Suprapubic skin (tissue), 4 donors: ENCODE results near the gene UBE2F. TPM values are rescaled to one million over a fixed set of nuclear protein-coding genes. Genes with fewer than 3 reads are reported as not detected.

Experiments used
- DNase-seq, 2 donors: peaks; one replicate each; pipeline ENCODE4 v3.0.0-alpha.2; 2019; ENCODE audit warnings: low spot score in 2 of 2
- H3K27ac ChIP-seq: fragments of 200-600 bp; sonication (generic); one replicate; pipeline ENCODE4 v1.5.1; 2019
- H3K27me3 ChIP-seq: fragments of 200-600 bp; sonication (generic); one replicate; pipeline ENCODE4 v1.5.1; 2019
- H3K36me3 ChIP-seq: fragments of 200-600 bp; sonication (generic); one replicate; pipeline ENCODE4 v1.5.1; 2019
- H3K4me1 ChIP-seq: fragments of 200-600 bp; sonication (generic); one replicate; pipeline ENCODE4 v1.5.1; 2019
- H3K4me3 ChIP-seq: fragments of 200-600 bp; sonication (generic); one replicate; pipeline ENCODE4 v1.5.1; 2019; ENCODE audit warnings: mild to moderate bottlenecking
- H3K9me3 ChIP-seq: fragments of 200-600 bp; sonication (generic); one replicate; pipeline ENCODE4 v1.5.1; 2019
- CTCF ChIP-seq, 2 donors: fragments of 200-600 bp in 1 of 2; fragments of 450-650 bp in 1 of 2; sonication (generic) in 1 of 2; IDR thresholded peaks; one replicate each; pipeline ENCODE4 v1.5.1; 2016 to 2019; ENCODE audit warnings: antibody characterized with exemption in 2 of 2, mild to moderate bottlenecking in 1 of 2, moderate library complexity in 1 of 2
- EP300 ChIP-seq: sonication (generic); formaldehyde crosslinking; IDR thresholded peaks from one replicate; pipeline ENCODE4 v1.6.1; 2017; ENCODE audit warnings: antibody characterized with exemption
- POLR2A ChIP-seq, 2 donors: fragments of 450-650 bp; IDR thresholded peaks; one replicate each; pipeline ENCODE4 v1.6.1; 2017; ENCODE audit warnings: antibody characterized with exemption in 2 of 2, mild to moderate bottlenecking in 2 of 2, moderate library complexity in 2 of 2
- POLR2AphosphoS5 ChIP-seq, 3 donors: sonication (generic); formaldehyde crosslinking; IDR thresholded peaks; one replicate each; pipeline ENCODE4 v1.6.1; 2017; ENCODE audit warnings: antibody characterized with exemption in 3 of 3
- WGBS: methylation state at CpG from one replicate; pipeline ENCODE4 v1.1.5; 2018; 5-methylcytosine and 5-hydroxymethylcytosine counted together
- total RNA-seq, 4 donors: library from RNA; depleted of rRNA; stranded (reverse); fragments of >200 nt; gene quantifications; one replicate each; pipeline ENCODE4 v1.1.0, GENCODE V29; 2016

UBE2F gene
- total RNA-seq, 4 donors from 2014 or later: 32.2 to 63.6 (median 39.7) TPM

- no peak for TF ChIP-seq EP300
- TF ChIP-seq CTCF (IDR thresholded peaks at IDR 0.05): no peak
- no peak for TF ChIP-seq POLR2AphosphoS5 (IDR thresholded peaks at IDR 0.05)
- TF ChIP-seq POLR2A (IDR thresholded peaks at IDR 0.05): no peak
- no peaks in the 10 kb centered on the region for H3K9me3 ChIP-seq
- no peak overlapping the region for H3K4me3 ChIP-seq
- WGBS: 76% methylated on average over 4 of the region's 4 CpGs
- no peaks in the 10 kb centered on the region for H3K36me3 ChIP-seq
- H3K4me1 ChIP-seq: peaks cover 20% of the 10 kb centered on the region
- no peak overlapping the region for H3K27ac ChIP-seq
- DNase-seq: no peak
- no peaks in the 10 kb centered on the region for H3K27me3 ChIP-seq
Measured at GRCh38 chr2:237927986-237928385, 38.8 kb upstream of the UBE2F start.

- WGBS: 89% methylated on average over 9 of the region's 9 CpGs
Measured at GRCh38 chr2:237929979-237930378, 36.8 kb upstream of the UBE2F start.

DNA sequence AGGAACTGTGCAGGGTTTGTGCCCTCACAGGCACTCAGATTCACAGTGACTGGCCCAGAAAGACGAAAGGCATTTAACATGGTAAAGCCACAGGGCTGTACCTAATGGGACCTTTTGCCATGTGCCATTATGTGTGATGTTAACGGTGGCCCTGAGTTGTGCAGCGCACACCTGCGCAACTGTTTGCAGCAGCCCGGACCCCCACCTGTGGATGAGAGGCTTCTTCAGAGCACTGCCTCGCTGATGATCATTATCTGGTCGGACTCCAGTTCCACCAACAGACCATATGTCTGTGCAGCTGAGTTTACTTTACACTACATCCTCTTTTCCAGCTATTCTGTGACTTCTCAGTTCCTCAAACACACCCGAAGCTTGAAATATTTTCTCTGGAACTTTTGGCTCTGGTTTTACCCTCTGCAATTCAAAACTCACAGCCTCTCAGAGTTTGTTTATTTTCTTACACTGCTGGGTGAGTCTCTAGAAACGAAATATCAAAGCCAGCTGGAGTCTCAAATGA is 35.6 kb upstream of the UBE2F start:
- H3K27ac ChIP-seq: no peak overlapping the region

More at GRCh38 chr2:237929979-237930378, 36.8 kb upstream of the UBE2F start:
- no peaks in the 10 kb centered on the region for H3K9me3 ChIP-seq
- TF ChIP-seq POLR2A (IDR thresholded peaks at IDR 0.05) (no peak), CTCF (IDR thresholded peaks at IDR 0.05) (no peak), POLR2AphosphoS5 (IDR thresholded peaks at IDR 0.05) (no peak), EP300 (no peak)
- peaks cover 11% of the 10 kb centered on the region for H3K4me1 ChIP-seq
- no peak overlapping the region for H3K4me3 ChIP-seq
- no peak overlapping the region for H3K27ac ChIP-seq
- H3K36me3 ChIP-seq: no peaks in the 10 kb centered on the region
- H3K27me3 ChIP-seq: no peaks in the 10 kb centered on the region
- no peak for DNase-seq

DNA sequence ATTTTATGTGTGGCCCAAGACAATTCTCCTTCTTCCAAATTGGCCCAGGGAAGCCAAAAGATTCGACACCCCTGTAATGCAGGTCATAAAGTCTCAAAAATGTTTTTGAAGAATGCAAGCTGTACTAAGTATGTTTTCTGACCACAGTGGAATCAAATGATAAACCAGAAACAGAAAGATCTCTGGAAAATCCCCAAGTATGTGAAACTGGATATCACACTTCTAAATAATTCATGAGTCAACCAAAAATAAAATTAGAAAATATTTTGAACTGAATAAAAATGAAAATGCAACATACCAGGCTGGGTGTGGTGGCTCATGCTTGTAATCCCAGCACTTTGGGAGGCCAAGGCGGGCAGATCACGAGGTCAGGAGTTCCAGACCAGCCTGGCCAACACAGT is 34.1 kb upstream of the UBE2F start:
- TF ChIP-seq EP300 (no peak), POLR2A (IDR thresholded peaks at IDR 0.05) (no peak), CTCF (IDR thresholded peaks at IDR 0.05) (no peak), POLR2AphosphoS5 (IDR thresholded peaks at IDR 0.05) (no peak)
- H3K36me3 ChIP-seq: no peaks in the 10 kb centered on the region
- no peaks in the 10 kb centered on the region for H3K27me3 ChIP-seq
- WGBS: 43% methylated on average over 3 of the region's 3 CpGs
- no peaks in the 10 kb centered on the region for H3K9me3 ChIP-seq
- H3K4me3 ChIP-seq: no peak overlapping the region
- no peak for DNase-seq
- no peak overlapping the region for H3K27ac ChIP-seq
- peaks cover 18% of the 10 kb centered on the region for H3K4me1 ChIP-seq

More for the DNA sequence above, 35.6 kb upstream of the UBE2F start:
- Histone ChIP-seq H3K9me3 (no peaks in the 10 kb centered on the region), H3K4me1 (peaks cover 18% of the 10 kb centered on the region), H3K4me3 (no peak overlapping the region), H3K27me3 (no peaks in the 10 kb centered on the region), H3K36me3 (no peaks in the 10 kb centered on the region)
- WGBS: 52% methylated on average over 9 of the region's 9 CpGs
- no peak for DNase-seq
- no peak for TF ChIP-seq EP300
- TF ChIP-seq POLR2A (IDR thresholded peaks at IDR 0.05): no peak
- no peak for TF ChIP-seq POLR2AphosphoS5 (IDR thresholded peaks at IDR 0.05)
- no peak for TF ChIP-seq CTCF (IDR thresholded peaks at IDR 0.05)

- no peak for TF ChIP-seq EP300
- TF ChIP-seq POLR2AphosphoS5 (IDR thresholded peaks at IDR 0.05): no peak
- no peak for TF ChIP-seq POLR2A (IDR thresholded peaks at IDR 0.05)
- TF ChIP-seq CTCF (IDR thresholded peaks at IDR 0.05): no peak
- Histone ChIP-seq H3K27ac (no peak overlapping the region), H3K4me3 (no peak overlapping the region), H3K36me3 (no peaks in the 10 kb centered on the region), H3K4me1 (peaks cover 18% of the 10 kb centered on the region), H3K27me3 (no peaks in the 10 kb centered on the region), H3K9me3 (no peaks in the 10 kb centered on the region)
- 95% methylated on average over 5 of the region's 5 CpGs for WGBS
- no peak for DNase-seq
Measured at GRCh38 chr2:237934186-237934585, 32.6 kb upstream of the UBE2F start.
